ENCODE results near the gene CNOT1.
A peak's percentile ranks its signal among the peaks of the same experiment; 100 is the strongest.
"Not testable (repeated sequence)": the region's sequence is repeated elsewhere in the genome, so short reads cannot be mapped to it uniquely, and the experiment has no call there.

CNOT1 gene

GRCh38 chr16:58490539-58490938 lies 139.1 kb downstream of the CNOT1 start:
- H3K27me3 ChIP-seq (ENCODE audit: control insufficient read depth in 3 of 3, insufficient read depth in 3 of 3, low read depth in 1 of 3, low read length in 3 of 3); H3K23ac ChIP-seq (ENCODE audit: low read depth, low read length, poor library complexity); H2AFZ ChIP-seq (ENCODE audit: low read length); H3K4me3 ChIP-seq (ENCODE audit: low read length in 2 of 2); H3K4me2 ChIP-seq (ENCODE audit: insufficient read depth, low read length, poor library complexity, severe bottlenecking); H3K4ac ChIP-seq (ENCODE audit: low read length); H3K36me3 ChIP-seq (replicated peaks in 1 of 2; ENCODE audit: control insufficient read depth in 2 of 2, insufficient read depth in 2 of 2, low read length in 2 of 2); H3K9ac ChIP-seq (ENCODE audit: low read depth, low read length, poor library complexity); H2AK5ac ChIP-seq (ENCODE audit: low read depth, low read length); H4K8ac ChIP-seq (ENCODE audit: low read depth, low read length); H3K79me1 ChIP-seq (ENCODE audit: low read depth, low read length); H2BK12ac ChIP-seq (ENCODE audit: low read length); H2BK120ac ChIP-seq (ENCODE audit: low read depth, low read length); H3K14ac ChIP-seq (ENCODE audit: low read length); H4K91ac ChIP-seq (ENCODE audit: low read depth, low read length, poor library complexity); H3K18ac ChIP-seq (ENCODE audit: low read length); H3K9me3 ChIP-seq (replicated peaks in 1 of 2; ENCODE audit: control insufficient read depth in 2 of 2, insufficient read depth in 1 of 2, low read depth in 1 of 2, low read length in 2 of 2); DNase-seq (ENCODE audit: low spot score); H2BK15ac ChIP-seq (ENCODE audit: low read length); H2BK5ac ChIP-seq (ENCODE audit: low read length); H3K27ac ChIP-seq (replicated peaks; ENCODE audit: low read length): not testable (repeated sequence)
- no CpG with 5 or more reads among the region's 8 CpGs for WGBS, 2 donors (ENCODE audit: extremely low coverage in 2 of 2, insufficient read length in 2 of 2, insufficient replicate concordance in 1 of 2)
- peaks cover 26 to 35% of the 10 kb centered on the region in 2 donors for H3K4me1 ChIP-seq (ENCODE audit: control insufficient read depth in 2 of 2, insufficient read depth in 1 of 2, low read depth in 1 of 2, low read length in 2 of 2)

- no peak for DNase-seq (ENCODE audit: low spot score)
- H3K4ac ChIP-seq (ENCODE audit: low read length): no peak overlapping the region
Measured at GRCh38 chr16:58490065-58490464, 139.6 kb downstream of the CNOT1 start.

GRCh38 chr16:58488531-58488930 lies 141.1 kb downstream of the CNOT1 start:
- H2AK5ac ChIP-seq (ENCODE audit: low read depth, low read length): peak overlapping the region; percentile 67
- no peak overlapping the region for H2BK5ac ChIP-seq (ENCODE audit: low read length)
- no peaks in the 10 kb centered on the region for H3K36me3 ChIP-seq (replicated peaks in 1 of 2; ENCODE audit: control insufficient read depth in 2 of 2, insufficient read depth in 2 of 2, low read length in 2 of 2)
- no peak overlapping the region for H3K4me2 ChIP-seq (ENCODE audit: insufficient read depth, low read length, poor library complexity, severe bottlenecking)
- H2BK15ac ChIP-seq (ENCODE audit: low read length): peak overlapping the region; percentile 59
- H2BK12ac ChIP-seq (ENCODE audit: low read length): no peak overlapping the region
- no peak overlapping the region for H4K8ac ChIP-seq (ENCODE audit: low read depth, low read length)
- H3K18ac ChIP-seq (ENCODE audit: low read length): no peak overlapping the region
- no peak overlapping the region for H2BK120ac ChIP-seq (ENCODE audit: low read depth, low read length)
- H2AFZ ChIP-seq (ENCODE audit: low read length): peak overlapping the region; percentile 63
- H3K4me3 ChIP-seq (ENCODE audit: low read length in 2 of 2): no peak overlapping the region
- no CpG with 5 or more reads among the region's 3 CpGs for WGBS, 2 donors (ENCODE audit: extremely low coverage in 2 of 2, insufficient read length in 2 of 2, insufficient replicate concordance in 1 of 2)
- no peak for DNase-seq (ENCODE audit: low spot score)
- no peak overlapping the region for H3K4ac ChIP-seq (ENCODE audit: low read length)
- H3K9ac ChIP-seq (ENCODE audit: low read depth, low read length, poor library complexity): no peak overlapping the region
- H4K91ac ChIP-seq (ENCODE audit: low read depth, low read length, poor library complexity): no peak overlapping the region
- H3K79me1 ChIP-seq (ENCODE audit: low read depth, low read length): no peaks in the 10 kb centered on the region
- H3K9me3 ChIP-seq (replicated peaks in 1 of 2; ENCODE audit: control insufficient read depth in 2 of 2, insufficient read depth in 1 of 2, low read depth in 1 of 2, low read length in 2 of 2): no peaks in the 10 kb centered on the region
- H3K27me3 ChIP-seq (ENCODE audit: control insufficient read depth in 3 of 3, insufficient read depth in 3 of 3, low read depth in 1 of 3, low read length in 3 of 3): no peaks in the 10 kb centered on the region
- no peak overlapping the region for H3K14ac ChIP-seq (ENCODE audit: low read length)
- peak overlapping the region; percentile 69 for H3K23ac ChIP-seq (ENCODE audit: low read depth, low read length, poor library complexity)
- H3K27ac ChIP-seq (replicated peaks; ENCODE audit: low read length): no peak overlapping the region
- H3K4me1 ChIP-seq (ENCODE audit: control insufficient read depth in 2 of 2, insufficient read depth in 1 of 2, low read depth in 1 of 2, low read length in 2 of 2): peaks cover 17 to 23% of the 10 kb centered on the region in 2 donors

More at GRCh38 chr16:58490065-58490464, 139.6 kb downstream of the CNOT1 start:
- Histone ChIP-seq H3K9ac (ENCODE audit: low read depth, low read length, poor library complexity) (no peak overlapping the region), H3K9me3 (replicated peaks in 1 of 2; ENCODE audit: control insufficient read depth in 2 of 2, insufficient read depth in 1 of 2, low read depth in 1 of 2, low read length in 2 of 2) (no peaks in the 10 kb centered on the region), H3K27me3 (ENCODE audit: control insufficient read depth in 3 of 3, insufficient read depth in 3 of 3, low read depth in 1 of 3, low read length in 3 of 3) (no peaks in the 10 kb centered on the region), H3K4me3 (ENCODE audit: low read length in 2 of 2) (no peak overlapping the region), H2AFZ (ENCODE audit: low read length) (no peak overlapping the region), H4K91ac (ENCODE audit: low read depth, low read length, poor library complexity) (no peak overlapping the region), H2BK5ac (ENCODE audit: low read length) (no peak overlapping the region), H2AK5ac (ENCODE audit: low read depth, low read length) (peak overlapping the region; percentile 1), H2BK15ac (ENCODE audit: low read length) (peak overlapping the region; percentile 54), H2BK12ac (ENCODE audit: low read length) (no peak overlapping the region), H4K8ac (ENCODE audit: low read depth, low read length) (no peak overlapping the region), H3K4me1 (ENCODE audit: control insufficient read depth in 2 of 2, insufficient read depth in 1 of 2, low read depth in 1 of 2, low read length in 2 of 2) (peaks cover 27 to 37% of the 10 kb centered on the region in 2 donors), H3K4me2 (ENCODE audit: insufficient read depth, low read length, poor library complexity, severe bottlenecking) (no peak overlapping the region), H3K14ac (ENCODE audit: low read length) (peak overlapping the region; percentile 41), H3K36me3 (replicated peaks in 1 of 2; ENCODE audit: control insufficient read depth in 2 of 2, insufficient read depth in 2 of 2, low read length in 2 of 2) (no peaks in the 10 kb centered on the region), H2BK120ac (ENCODE audit: low read depth, low read length) (no peak overlapping the region), H3K27ac (replicated peaks; ENCODE audit: low read length) (no peak overlapping the region), H3K79me1 (ENCODE audit: low read depth, low read length) (no peaks in the 10 kb centered on the region), H3K18ac (ENCODE audit: low read length) (peak overlapping the region; percentile 67), H3K23ac (ENCODE audit: low read depth, low read length, poor library complexity) (no peak overlapping the region)
- WGBS, 2 donors (ENCODE audit: extremely low coverage in 2 of 2, insufficient read length in 2 of 2, insufficient replicate concordance in 1 of 2): no CpG with 5 or more reads among the region's 4 CpGs

GRCh38 chr16:58487566-58488351 lies 141.9 kb downstream of the CNOT1 start:
- Histone ChIP-seq H3K4me1 (ENCODE audit: control insufficient read depth in 2 of 2, insufficient read depth in 1 of 2, low read depth in 1 of 2, low read length in 2 of 2) (peaks cover 13 to 19% of the 10 kb centered on the region in 2 donors), H3K9ac (ENCODE audit: low read depth, low read length, poor library complexity) (no peak overlapping the region), H2BK5ac (ENCODE audit: low read length) (no peak overlapping the region), H3K14ac (ENCODE audit: low read length) (no peak overlapping the region), H2BK120ac (ENCODE audit: low read depth, low read length) (no peak overlapping the region), H3K4ac (ENCODE audit: low read length) (no peak overlapping the region), H2AFZ (ENCODE audit: low read length) (peak overlapping the region; percentile 94), H2AK5ac (ENCODE audit: low read depth, low read length) (peak overlapping the region; percentile 67), H3K23ac (ENCODE audit: low read depth, low read length, poor library complexity) (peak overlapping the region; percentile 20), H3K4me2 (ENCODE audit: insufficient read depth, low read length, poor library complexity, severe bottlenecking) (no peak overlapping the region), H3K27me3 (ENCODE audit: control insufficient read depth in 3 of 3, insufficient read depth in 3 of 3, low read depth in 1 of 3, low read length in 3 of 3) (no peaks in the 10 kb centered on the region), H2BK12ac (ENCODE audit: low read length) (no peak overlapping the region), H4K8ac (ENCODE audit: low read depth, low read length) (no peak overlapping the region), H3K79me1 (ENCODE audit: low read depth, low read length) (no peaks in the 10 kb centered on the region), H3K36me3 (replicated peaks in 1 of 2; ENCODE audit: control insufficient read depth in 2 of 2, insufficient read depth in 2 of 2, low read length in 2 of 2) (no peaks in the 10 kb centered on the region), H4K91ac (ENCODE audit: low read depth, low read length, poor library complexity) (no peak overlapping the region), H2BK15ac (ENCODE audit: low read length) (no peak overlapping the region), H3K27ac (replicated peaks; ENCODE audit: low read length) (no peak overlapping the region), H3K18ac (ENCODE audit: low read length) (peak overlapping the region; percentile 79), H3K4me3 (ENCODE audit: low read length in 2 of 2) (no peak overlapping the region), H3K9me3 (replicated peaks in 1 of 2; ENCODE audit: control insufficient read depth in 2 of 2, insufficient read depth in 1 of 2, low read depth in 1 of 2, low read length in 2 of 2) (no peaks in the 10 kb centered on the region)
- WGBS, 2 donors (ENCODE audit: extremely low coverage in 2 of 2, insufficient read length in 2 of 2, insufficient replicate concordance in 1 of 2): no CpG with 5 or more reads among the region's 43 CpGs
- DNase-seq (ENCODE audit: low spot score): peak; percentile 87
